GM18907 (cell line): ENCODE measurements around the gene NXF1.
"Not testable (repeated sequence)": the region's sequence is repeated elsewhere in the genome, so short reads cannot be mapped to it uniquely, and the experiment has no call there.

ENCODE experiments used
- ATAC-seq: cut with Tn5 transposase; IDR thresholded peaks from one replicate; pipeline ENCODE4 v1.9.1; 2021; ENCODE audit warnings: mild to moderate bottlenecking, moderate library complexity; ENCODE audit not compliant: unreplicated experiment

Gene NXF1

DNA sequence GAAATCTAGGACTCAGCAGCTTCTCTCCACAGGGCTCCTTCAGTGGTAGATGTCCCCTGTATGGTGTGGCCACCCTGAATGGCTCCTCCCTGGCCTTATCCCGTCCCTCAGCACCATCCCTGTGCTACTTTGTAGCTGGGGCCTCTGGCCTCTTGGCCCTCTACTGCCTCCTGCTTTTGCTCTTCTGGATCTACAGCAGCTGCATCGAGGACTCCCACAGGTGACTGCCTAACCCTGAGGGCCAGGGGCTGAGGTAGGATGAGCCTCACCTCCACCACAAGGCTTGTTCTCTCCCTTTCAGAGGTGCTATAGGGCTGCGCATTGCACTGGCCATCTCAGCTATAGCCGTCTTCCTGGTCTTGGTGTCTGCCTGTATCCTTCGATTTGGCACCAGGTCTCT, 16.2 kb downstream of the NXF1 start:
- no peak for ATAC-seq

DNA sequence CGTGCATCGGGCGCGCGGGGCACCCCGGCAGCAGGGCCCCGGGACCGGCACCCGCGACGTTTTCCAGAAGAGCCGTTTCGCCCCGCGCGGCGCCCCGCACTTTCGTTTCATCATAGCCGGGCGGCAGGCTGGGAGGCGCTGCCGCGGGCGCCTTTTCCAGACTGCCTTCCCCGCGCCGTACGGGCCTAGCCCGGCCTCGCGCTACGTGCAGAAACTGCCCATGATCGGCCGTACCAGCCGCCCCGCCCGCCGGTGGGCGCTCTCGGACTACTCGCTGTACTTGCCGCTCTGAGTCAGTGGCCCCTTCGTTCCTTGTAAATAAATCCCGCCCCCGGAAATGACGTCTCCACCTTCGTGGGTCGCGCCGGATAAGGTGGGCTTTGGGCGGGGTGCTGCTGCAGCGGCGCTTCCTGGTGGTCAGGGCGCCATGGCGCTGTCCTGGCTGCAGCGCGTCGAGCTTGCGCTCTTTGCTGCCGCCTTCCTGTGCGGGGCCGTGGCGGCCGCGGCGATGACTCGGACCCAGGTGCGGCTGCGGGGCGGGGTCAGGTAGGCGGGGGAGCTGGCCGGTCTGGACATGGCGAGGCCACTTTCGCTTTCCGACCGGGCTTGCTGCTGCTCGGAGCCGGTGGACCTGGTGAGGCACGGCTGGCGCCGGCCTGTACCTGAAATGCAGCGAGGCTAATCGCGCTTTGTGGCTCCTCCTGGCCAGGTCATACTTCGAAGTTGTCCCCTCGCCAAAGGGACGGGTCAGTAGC, 18.1 kb downstream of the NXF1 start, which contains the start of gene TMEM179B:
Gene TMEM179B (plus strand): TSS at position 398 of the 755 bp plus-strand sequence. CDS start 30 bp downstream, at position 428.
- peak; percentile 62 for ATAC-seq

DNA sequence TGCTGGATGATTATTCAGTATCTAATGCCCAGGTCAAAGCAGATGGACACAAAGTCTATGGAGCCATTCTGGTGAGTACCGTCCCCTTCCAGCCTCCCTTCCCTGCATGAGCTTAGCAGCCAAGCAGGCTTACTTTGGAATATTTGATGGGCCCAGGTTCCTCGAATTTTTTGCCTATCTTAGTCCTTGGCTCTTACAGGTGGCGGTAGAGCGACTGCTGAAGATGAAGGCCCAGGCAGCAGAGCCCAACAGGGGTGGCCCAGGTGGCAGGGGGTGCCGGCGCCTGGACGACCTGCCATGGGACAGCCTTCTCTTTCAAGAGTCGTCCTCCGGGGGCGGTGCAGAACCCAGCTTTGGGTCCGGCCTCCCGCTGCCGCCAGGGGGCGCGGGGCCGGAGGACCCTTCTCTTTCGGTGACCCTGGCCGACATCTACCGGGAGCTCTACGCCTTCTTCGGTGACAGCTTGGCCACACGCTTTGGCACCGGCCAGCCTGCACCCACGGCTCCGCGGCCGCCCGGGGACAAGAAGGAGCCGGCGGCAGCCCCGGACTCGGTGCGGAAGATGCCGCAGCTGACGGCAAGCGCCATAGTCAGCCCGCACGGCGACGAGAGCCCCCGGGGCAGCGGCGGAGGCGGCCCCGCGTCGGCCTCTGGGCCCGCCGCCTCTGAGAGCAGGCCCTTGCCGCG, 18.8 kb downstream of the NXF1 start:
- peak; percentile 69 for ATAC-seq

DNA sequence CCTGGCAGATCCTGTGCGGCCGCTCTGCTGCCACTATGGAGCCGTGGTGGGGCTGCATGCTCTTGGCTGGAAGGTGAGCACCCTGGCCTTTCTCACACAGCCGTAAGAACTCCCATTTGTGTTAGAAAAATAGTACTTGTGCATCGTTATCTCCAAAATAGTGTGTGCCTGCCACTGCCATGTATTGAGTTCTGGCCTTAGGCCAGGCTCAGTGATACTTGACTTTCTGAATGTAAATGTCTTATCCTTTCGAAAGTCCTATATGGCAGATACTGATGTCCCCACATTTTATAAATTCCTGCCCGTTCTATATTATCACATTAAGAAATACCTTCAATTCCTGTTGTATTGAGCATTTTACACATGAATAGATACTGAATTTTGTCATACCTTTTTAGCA, 22.5 kb downstream of the NXF1 start:
- no peak for ATAC-seq

DNA sequence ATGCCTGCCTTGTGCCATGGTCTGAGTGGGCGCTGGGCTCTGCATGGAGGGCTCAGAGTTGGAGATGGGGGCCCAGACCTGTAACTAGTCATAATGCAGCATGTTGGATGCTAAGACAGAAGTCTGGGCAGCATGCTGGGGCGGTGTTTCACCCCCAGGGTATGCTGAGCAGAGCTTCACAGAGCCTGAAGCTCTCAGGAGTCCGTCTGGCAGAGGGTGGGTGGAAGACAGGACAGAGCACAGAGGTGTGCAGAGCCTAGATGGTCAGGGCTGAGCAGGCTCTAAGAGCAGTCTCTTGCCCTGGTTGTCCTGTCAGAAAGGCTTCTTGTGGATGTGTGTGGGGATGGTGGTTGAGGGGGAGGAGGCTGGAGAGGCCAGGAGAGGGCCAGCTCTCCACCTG, 26.8 kb downstream of the NXF1 start:
- ATAC-seq = no peak

DNA sequence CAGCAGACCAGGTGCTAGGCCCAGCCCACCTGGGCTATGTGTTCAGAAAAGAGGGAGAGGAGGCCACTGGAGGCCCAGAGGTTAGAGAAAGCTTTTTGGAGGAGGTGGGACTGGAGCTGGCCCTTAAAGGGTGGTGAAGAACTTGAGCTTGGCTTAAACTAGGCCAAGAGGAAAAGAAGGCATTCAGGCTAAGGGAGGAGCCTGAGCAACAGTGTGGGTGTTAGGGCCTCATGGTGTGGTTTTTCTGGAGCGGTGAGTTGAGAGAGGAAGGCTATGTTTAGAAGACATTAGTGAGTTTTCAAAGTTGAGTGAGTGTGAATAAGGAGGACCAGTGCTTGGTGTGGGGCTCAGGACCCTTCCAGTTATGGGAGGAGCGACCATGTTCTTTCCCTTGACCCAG, 27.9 kb downstream of the NXF1 start:
- no peak for ATAC-seq

DNA sequence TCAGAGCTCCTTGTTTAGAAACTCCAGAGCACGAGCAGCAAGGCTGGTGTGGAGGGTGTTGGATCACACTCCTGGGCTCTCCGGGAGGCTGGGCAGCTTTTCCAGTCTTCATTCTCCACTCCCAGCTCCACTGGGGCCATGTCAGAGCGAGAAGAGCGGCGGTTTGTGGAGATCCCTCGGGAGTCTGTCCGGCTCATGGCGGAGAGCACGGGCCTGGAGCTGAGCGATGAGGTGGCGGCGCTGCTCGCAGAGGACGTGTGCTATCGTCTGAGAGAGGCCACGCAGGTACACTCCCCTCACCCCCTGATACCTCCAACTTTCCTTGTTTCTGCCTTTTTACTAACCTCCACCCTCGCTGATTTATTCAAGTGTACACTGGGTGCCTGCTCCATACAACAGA, 29.6 kb downstream of the NXF1 start:
- no peak for ATAC-seq

DNA sequence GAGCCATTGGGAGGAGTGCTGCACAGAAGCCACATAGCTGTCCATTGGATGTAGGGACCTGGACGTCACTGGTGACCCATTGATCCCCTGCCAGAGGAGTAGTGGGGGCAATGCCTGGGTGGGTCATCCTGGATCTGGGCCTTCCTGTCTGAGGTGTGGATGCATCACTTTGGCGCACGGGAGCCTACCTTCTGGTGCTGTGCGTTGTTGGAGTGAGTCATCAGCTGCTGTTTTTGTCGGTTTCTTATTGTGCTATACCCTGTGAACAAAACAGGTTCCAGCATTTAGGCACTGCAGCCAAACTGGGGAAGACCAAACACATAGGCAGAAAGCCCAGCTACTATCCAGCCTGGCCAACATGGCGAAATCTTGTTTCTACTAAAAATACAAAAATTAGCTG, 30.8 kb downstream of the NXF1 start:
- ATAC-seq = no peak

DNA sequence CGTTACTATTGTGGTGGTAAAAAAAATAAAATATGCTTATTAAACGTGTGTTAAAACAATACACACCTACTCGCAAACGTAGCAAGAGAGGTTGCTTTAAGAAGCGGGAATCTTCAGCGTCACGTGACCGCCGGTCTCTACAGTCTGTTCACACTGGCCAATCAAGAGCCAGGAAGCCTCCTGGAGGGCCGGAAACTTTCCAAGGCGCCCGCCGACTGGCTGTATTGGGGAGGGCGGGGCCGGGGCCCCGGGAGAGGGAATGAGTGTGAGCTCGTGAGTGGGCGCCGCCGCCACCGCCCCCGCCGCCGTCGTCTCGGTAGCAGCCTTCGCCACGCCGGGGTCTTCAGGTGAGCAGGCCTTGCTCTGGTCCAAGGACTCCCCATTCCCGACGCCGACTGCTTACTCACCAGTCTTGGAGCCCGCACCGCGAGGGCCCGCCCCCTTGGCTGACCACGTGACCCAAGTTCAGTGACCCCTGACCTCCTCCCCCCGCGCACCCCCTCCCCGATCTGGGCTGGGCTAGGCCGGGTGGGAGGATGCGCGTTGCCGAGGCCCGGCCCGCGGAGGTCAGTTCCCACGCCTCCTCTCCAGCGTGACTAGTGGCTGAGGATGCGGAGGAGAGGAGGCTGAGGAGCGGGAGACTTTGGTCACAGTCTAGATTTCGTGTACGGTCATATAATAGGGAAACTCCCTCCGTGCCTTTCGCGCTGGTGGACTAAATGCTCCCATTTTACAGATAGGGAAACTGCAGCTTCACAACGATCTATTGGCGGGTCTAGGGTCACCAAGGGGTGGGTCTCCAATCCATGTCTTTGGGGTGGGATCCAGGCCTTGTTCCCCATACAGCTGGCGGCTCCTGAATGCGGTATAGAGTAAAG, 33.9 kb downstream of the NXF1 start, which contains the start of gene TAF6L:
Gene TAF6L (plus strand): TSS at position 253 of the 878 bp plus-strand sequence. CDS start 4,388 bp downstream, outside the sequence.
- ATAC-seq = peak; percentile 77

DNA sequence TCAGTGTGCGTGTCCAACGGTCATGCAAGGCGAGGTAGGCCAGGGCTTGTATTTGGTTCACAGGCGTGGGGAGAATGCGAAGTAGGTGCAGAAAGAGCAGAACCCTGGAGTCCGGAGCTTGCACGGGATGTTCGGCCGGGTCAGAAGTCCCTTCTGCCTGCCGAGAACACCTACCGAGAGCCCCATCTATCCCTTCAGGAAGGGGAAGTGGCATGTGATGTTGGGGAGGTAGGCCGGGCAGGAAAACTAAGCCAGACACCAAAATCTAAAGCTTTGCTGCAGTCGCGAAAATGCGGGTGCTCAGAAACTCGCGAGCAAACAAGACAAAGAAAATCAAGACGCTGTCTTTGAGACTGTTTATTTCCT, 34.5 kb downstream of the NXF1 start:
- peak; percentile 12 for ATAC-seq

DNA sequence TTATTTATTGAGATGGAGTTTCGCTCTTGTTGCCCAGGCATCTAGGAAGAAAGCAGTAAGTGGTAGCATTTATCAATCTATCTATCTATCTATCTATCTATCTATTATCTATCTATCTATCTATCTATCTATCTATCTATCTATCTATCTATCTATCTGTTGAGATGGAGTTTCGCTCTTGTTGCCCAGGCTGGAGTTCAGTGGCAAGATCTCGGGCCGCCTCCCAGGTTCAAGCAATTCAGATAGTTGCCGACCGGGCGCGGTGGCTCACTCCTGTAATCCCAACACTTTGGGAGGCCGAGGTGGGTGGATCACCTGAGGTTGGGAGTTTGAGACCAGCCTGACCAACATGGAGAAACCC, 44.4 kb downstream of the NXF1 start:
- not testable (repeated sequence) for ATAC-seq

DNA sequence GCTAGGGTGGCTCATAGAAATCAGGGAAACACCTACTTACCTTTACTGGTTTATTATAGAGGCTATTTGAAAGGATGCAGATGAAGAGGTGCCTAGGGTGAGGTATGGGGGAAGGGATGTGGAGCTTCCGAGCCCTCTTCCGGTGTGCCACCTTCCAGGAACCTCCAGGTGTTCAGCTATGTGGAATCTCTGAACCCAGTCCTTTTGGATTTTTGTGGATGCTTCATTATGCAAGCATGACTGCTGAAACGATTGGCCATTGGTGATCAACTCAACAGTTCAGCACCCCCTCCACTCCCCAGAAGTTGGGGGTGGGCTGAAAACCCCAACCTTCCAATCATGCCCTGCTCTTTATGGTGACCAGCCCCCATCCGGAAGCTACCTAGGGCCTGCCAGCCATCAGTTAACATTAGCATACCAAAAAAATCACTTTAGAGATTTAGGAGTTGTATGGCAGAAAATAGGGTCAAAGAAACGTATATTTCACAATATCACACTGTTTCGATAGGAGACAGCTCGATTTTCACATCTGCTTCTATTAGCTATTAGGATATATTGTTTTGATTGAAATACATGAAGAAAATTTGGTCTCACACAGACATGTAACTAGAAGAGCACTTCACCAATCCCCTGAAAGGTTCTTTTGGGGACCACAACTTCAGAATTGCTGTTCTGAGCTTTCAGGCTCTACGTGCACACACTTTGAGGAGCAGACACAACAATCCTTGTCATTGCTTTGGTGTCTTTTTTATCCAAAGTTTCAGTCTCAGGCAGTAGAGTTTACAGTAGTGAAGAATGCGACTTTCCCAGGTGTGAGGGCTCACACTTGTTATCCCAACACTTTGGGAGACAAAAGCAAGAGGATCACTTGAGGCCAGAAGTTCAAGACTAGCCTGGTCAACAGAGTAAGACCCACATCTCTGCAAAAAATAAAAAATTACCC, 47.1 kb downstream of the NXF1 start:
- no peak for ATAC-seq

DNA sequence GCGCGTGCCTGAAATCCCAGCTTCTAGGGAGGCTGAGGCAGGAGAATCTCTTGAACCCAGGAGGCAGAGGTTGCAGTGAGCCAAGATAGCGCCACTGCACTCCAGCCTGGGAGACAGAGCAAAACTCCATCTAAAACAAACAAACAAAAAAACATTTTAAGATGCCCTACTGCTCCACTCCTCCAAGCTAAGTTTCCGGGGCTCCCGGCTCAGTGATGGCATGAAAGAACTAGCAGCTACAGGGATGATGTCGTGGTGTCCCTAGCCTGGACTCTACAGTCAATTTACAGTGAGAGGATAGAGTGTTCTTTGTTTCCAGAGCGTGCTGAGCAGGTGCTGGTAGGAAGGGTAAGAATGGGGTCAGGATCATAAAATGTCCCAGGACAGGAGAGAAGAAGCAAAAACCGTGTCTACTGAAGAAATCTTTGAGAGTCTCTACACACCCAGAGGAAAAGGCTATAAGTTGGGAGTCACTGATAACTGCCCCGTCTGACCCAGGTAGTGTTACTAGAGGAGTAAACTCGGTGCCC, 50.1 kb downstream of the NXF1 start:
- ATAC-seq = no peak

DNA sequence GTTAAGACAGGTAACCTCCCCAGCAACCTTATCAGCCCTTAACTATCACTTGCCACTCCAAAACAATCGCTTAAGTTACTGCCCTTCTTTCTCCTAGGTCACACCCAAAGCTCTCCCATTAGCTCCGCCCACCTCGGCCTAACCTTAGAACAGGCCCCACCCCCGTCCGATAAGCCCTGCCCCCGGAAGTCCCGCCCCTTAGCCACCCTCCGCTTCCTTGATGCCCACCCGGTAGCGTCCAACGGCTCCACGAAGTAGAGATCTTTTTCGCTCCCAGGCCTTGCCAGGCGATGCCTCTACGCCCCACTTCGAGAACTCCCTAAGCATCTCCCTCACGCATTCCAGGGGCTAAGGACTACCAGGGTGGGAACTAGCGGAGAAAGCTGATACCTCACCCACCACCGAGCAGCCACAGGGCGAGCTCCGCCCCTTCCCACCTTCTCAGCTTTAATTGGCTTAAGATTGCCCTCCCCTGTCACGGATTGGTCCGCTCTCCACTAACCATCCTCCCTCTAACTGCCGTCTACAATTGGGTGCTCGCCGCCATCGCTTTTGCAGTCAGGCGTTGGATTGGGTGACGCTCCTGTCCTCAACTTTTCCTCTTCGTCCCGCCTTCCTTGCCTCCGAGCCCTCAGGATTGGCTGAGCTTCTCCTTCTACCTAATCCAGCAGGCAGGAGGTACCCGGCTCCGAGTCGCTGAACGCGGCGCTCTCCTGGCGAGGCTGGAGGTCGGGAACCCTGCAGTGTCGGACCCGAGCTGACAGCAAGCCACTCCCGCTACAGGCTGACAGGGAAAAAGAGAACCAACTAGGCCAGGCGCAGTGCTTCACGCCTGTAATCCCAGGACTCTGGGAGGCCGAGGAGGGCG, 51.3 kb downstream of the NXF1 start, which contains the start of gene ZBTB3:
Gene ZBTB3 (minus strand): TSS at position 425 of the 868 bp plus-strand sequence. CDS start 496 bp downstream, outside the sequence.
- peak; percentile 95 for ATAC-seq

DNA sequence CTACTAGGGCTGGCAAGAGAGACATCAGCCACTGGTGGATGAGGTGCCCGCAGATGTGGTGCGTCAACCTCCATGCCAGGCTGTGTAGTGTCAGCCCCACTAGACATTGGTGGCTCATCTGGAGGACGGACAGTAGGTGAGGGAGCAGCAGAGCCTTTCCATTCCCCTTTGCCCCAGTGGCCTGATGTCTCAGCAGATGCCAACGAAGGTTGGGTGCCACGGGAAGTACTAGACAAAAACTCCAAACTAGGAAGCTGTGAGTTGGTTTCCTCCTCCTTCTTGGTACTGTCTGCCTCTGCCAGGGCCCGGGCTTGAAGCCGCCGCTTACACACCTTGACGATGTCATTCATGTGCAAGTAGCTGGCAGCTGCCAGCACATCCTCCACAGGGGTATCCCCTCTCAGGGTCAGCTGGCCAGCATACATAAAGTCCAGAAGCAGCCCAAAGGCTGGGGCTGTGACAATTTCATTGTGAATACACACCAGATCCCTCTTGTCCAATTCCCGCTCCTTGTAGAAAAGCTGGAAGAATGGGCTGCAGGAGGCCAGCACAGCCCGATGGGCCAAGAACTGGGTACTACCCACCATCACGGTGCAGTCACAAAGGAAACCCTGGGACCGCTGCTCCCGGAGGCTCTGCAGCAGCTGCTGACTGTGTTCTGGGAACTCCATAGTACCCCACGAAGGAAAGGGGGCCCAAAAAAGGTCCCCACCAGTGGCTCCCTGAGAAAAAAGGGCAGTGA, 52.1 kb downstream of the NXF1 start:
- no peak for ATAC-seq

DNA sequence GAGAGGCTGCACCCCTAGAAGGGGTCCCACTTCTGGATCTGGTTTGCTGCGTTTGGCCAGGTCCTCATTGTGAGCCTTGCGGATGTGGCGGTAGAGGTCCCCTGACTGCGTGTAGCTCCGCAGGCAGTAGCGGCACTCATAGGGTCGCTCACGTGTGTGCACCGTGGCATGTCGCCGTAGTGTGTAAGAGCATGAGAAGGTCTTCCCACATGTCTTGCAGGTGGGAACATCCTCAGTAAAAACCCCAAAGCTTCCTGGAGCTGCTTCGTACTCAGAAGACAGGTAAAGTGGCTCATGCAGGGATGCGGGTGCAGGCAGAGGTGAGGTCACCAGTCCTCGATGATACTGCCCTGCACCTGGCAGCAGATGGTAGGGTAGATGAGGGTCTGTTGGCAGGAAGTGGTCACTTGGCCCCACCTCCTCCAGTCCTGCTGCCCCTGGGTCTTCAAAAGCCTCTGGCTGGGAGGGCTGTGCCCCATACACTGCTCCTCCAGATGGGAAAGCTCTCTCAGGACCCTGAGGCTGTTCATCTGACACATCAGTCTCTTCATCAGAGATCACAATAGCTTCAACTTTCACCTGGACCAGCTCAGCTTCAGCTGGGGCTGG, 53.0 kb downstream of the NXF1 start:
- ATAC-seq = no peak

DNA sequence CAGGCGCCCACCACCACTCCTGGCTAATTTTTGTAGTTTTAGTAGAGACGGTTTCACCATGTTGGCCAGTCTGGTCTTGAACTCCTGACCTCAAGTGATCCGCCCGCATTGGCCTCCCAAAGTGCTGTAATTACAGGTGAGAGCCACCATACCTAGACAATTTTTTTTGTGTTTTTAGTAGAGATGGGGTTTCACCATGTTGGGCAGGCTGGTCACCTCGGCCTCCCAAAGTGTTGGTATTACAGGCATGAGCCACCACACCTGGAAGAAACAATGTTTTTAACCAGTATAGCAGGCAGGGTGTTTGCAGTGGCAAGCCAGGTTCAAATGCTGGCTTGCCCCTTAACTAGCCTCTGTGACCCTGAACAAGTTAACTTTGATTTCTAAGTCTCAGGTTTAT, 55.3 kb downstream of the NXF1 start:
- not testable (repeated sequence) for ATAC-seq
